NCI-H187 (cell line): Measurements from ENCODE around the gene ERG28.

Source experiments
- DNase-seq, 2 experiments: peaks; one replicate each; lab custom pipeline; 2025; lab: John Stamatoyannopoulos, UW

The ERG28 gene

DNA sequence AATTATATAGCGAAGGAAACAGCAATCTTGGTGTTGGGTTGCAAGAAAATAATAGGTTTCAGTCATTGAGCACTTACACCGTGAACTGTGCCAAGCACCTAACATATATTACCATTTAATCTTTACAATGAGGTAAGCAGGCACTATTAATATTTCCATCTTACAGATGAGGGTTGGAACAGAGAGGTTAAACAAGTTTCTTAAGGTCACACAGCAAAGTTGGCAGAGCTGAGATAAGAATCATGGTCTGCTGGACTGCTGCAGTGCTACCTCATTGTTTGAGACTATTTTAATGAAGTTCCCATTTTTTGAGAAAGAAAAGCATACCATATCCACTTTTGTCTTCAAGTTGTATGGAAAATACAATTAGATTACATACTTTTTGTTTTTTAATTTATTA, 1.7 kb downstream of the ERG28 start:
- DNase-seq: no peak

DNA sequence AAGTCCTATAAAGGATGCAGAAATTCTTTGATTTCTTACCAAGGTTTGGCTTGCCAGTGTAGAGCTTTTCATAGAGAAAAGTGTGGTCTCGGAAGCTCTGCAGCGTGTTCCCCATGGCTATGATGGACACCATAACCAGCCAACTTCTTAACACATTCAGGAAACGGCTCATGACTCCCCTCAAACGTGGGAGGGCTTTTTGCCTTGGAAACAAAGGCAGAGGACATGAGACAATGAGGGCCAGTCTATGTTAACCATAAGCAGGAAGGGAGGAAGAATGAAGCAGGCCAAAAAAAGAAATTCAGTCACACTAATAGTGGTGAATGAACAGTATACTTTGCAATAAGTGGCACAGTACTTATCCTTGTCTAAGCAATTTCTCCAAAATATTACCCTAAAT, 3.3 kb downstream of the ERG28 start:
- DNase-seq: no peak

DNA sequence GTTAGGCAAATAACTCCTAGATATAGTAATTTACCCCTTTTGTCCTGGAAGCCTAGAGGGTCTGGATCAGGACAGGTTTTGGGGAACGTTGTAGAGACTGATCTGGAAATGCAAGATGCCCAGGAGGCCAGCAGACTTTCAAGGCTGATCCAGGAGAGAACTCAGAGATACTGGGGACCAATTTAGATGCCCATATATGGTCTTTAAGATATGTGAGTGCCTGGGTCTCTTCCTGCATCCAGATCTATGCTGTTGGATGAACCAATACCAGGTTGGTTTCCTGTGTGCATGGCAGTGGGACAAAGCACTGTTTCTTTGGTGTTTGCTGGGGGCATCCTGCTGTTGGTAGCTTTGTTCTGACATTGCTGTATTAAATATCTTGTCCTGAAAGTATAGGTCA, 5.4 kb downstream of the ERG28 start:
- DNase-seq: no peak

DNA sequence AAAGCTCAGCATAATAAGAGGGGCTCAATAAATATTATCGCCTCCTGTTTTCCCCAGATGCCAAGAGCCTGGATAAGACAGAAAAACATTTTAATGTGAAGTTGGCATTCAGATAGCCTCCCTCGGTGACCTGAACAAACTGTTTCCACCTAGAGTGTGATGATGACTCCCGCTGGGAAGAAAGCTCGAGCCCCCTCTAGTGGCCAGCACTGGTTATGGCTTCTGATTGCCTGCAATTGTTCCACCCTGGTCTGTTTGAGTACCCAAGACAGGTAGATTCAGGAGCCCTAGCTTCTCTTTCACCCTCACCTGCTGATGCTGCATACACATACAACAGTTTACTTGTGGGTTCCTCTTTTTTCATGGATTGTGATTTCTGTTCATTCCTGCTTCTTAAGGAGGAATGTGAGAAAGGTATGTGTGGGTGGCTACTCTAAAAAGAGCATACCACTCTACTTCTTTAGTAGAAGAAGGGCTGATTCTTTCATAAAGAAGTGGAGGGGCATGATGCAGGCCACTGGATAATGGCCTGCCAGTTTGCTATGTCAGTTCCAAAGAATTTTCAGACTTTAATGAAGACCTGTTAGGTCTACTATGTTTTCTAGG, 6.4 kb downstream of the ERG28 start:
- peak; percentile 45 to 81 for DNase-seq

DNA sequence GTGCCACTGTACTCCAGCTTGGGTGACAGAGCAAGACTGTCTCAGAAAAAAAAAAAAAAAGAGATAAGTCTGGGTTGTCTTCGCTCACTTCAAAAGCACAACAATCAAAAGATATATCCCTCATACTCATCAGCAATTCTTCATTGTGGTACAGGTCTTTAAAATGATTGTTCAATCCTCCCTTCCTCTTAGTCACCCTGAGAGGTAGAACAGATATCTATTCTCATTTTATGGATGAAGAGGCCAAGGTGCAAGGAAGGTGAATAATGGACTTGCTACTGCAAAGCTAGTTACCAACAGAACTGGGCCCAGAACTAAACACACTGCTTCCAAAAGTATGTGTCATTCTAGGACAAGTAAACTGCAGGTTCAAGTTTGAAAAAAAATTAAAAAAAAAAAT, 7.1 kb downstream of the ERG28 start:
- DNase-seq: no peak

DNA sequence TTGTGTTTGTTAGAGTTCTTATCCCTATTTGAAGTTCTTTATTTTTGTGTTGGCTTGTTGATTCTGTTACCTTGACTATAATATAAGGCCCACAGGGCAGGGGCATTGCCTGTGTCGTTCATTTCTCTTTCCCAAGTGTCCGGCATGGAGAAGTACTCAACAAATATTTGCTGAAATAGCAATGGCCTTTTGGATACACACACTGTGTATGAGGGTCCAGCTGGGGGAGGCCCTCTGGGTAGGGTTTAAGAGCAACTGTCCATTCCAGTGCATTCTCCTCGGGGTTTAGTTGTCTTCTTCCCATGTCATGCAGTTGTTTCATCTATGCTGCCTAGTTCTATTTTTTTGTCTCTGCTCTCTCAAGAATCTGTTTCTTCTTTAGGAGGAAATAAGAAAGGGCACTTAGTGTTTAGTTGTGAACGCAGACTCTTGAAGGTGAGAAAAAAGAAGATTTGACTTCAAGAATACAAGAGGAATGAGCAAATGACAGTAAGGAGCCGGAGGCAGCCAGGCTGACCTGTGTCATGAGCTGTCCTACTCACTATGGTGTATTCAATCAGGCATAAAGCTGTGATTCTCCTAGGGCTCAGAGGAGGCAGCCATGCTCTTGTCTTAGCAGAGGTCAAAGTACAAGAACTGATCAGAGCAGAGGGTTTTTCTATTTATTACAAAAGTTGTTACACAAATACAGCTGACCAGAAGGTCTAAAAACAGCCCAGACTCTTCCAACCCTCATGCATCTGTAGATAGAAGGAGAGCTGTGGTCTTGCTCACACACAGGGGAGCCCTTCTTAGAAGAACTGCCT, 10.2 kb downstream of the ERG28 start:
- DNase-seq: no peak

DNA sequence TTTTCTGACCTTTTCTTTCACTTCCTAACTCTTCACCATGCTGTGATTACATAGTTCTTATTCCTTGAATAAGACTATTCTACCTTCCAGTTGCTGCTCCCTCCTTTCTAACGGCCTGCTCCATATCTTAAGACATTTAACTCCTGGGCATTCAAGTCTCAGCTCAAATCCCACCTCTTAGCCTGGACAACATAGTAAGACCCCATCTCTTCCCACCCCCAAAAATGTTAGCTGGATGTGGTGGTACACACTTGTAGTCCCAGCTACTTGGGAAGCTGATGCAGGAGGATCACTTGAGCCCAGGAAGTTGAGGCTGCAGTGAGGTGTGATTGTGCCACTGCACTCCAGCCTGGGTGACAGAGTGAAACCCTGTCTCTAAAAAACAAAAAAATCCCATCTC, 10.9 kb downstream of the ERG28 start:
- DNase-seq: no peak

DNA sequence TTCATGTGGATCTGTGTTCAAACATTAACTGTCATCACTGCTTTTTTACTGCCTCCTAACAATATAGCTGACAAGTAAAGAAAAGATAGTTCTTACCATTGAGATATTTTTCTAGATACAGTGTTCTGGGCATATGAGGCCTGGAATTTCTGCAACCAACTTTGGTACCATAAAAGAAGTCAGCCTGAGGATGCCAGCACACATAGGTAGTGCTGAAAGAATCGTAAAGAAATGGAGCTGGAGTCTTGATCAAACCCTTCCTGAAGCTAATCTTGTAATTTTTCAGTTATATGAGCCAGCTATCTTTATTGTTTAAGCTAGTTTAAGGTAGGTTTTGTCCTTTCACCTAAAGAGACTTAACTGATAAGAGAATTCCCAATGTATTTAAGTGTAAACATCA, 11.3 kb downstream of the ERG28 start:
- no peak for DNase-seq

DNA sequence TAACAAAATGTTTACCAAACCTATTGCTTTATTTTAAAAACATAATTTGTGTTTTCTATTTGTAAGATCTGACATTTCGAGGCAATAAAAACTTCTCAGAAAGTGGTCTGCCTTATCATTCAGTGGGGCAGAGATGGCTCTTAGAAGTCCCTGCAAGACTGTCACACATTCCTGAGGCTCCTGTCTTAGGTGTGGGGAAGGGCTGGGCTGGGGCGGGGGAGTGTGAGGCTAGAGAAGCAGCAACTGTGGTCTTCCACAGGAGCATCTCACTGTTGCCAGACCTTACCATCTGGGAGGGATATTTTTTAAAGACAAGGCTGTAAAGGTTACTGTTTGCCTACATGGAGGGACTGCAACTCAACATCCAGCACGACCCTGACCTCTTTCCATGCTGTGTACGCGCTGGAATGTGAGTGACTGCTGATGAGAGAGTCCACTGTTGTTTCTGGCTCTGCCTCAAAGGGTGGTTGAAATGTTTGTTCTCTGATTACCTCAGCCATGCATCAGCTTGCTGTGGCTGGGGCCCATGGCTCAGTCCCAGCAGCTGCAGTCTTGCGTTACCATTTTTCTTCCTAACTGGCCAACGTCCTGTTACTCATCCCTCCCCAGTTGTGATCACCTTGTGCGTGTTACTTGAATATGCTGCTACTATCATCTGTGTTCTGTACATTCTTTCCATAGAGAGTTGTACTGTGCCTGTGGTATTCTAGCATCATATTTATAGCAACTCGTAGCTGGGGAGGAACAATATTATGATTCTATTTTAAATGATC, 12.4 kb downstream of the ERG28 start:
- no peak for DNase-seq

DNA sequence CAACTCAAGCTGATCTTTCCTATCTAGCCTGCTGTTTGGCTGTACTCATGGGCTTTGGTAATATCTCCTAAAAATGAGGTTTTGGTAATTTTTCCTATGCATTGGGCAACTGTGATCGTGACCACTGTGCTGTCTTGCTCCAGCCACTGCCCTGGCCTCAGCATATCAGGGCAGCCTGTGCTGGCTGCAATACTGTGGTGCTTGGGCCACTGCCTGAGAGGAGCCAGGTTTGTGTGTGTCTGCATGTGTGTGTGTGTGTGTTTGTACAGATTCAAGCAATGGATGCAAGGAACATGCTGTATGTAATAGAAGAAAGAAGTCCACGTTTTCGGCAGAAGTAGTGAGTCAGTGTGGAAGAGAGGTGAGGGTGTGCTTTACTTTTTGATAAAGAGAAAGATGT, 13.0 kb downstream of the ERG28 start:
- DNase-seq: no peak

DNA sequence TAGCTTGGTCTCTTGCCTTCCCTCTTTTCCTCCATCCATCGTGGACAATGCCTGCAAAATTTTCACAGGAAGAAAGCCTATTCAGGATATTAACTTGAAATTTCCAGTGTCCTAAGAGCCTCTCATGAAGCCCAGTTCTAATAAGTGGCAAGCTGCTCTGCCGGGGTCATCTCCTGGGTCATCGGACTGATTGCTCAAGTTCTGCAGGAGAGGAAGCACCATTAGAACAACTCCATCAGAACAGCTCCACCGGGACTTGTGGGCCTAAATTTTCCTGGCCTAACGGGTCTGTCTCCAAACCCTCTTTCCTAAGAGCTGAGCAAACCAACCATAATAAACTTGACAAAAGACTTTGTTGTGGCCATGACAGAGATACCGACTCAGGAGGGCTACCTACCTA, 13.9 kb downstream of the ERG28 start:
- no peak for DNase-seq

DNA sequence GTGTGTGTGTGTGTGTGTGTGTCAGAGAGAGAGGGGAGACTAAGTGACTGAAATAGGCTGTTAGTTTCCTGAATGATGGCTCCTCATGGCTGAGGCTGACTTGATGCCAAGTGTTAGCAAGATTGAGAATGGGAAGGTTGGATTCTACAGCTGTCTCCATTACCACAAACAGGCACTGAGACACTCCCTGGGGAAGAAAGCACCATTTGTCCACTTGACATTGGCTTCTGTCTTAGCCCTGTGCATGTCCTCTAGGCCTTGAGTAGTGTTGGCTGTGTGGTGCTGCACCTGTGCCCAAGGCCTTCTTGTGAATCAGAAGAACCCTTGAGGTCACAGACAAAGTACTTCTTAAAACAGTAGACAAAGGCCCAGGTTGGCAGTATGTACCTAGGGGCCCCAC, 15.6 kb downstream of the ERG28 start:
- peak; percentile 68 to 83 for DNase-seq

DNA sequence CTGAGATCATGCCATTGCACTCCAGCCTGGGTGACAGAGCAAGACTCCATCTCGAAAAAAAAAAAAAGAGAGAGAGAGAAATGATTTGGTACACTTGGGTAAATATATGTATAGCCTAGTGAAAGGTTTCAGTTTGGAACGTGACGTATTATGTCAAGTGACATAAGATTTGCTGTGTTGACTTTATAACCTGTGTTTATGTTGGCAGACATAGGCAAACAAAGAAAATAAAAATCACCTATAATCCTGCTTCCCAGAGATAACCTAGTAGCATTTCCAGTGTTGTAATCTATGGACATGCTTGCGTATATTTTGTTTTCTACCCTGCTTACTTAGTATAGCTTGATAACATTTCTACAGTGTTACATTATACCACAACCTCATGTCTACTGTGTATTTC, 16.7 kb downstream of the ERG28 start:
- DNase-seq: no peak

DNA sequence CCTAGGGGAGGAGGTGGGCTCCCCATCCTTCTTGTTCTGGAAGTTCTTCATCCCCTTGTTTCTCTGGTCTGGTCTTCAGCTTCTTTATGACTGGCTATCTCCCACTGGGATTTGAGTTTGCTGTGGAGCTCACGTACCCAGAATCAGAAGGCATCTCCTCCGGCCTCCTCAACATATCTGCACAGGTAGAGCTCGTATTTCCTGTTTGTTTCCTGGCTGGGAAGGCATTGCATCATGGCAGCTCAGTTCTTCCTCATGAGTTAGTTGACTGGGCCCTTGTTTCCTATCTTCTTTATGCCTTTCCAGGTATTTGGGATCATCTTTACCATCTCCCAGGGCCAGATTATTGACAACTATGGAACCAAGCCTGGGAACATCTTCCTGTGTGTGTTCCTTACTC, 19.8 kb downstream of the ERG28 start:
- DNase-seq: no peak

DNA sequence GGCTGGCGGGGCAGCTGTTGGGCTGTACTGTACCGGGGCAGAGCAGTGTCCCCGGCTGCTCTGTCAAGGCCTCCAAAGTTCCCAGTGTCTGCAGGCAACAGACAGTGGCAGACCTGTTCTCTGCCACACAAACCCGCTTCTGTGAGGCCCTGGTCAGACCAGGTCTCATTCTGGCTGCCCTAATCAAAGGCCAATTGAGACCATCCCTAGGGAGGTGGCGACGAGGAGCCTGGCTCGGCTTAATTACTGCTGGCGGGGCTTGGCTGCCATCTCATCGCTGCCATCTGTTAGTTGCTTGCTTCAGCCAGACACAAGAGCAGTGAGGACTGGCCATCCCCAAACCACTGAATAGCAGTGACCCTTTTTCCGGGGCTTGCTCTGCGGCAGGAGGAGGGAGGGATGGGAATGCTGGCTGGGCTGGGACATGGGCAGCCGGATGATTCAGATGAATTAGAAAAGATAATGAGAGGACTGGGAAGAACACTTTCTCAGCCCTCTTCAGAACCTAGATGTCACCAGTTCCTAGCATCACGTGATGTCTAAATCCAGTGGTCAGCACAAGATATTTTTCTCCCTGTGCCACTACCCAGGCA, 24.5 kb downstream of the ERG28 start:
- no peak for DNase-seq

DNA sequence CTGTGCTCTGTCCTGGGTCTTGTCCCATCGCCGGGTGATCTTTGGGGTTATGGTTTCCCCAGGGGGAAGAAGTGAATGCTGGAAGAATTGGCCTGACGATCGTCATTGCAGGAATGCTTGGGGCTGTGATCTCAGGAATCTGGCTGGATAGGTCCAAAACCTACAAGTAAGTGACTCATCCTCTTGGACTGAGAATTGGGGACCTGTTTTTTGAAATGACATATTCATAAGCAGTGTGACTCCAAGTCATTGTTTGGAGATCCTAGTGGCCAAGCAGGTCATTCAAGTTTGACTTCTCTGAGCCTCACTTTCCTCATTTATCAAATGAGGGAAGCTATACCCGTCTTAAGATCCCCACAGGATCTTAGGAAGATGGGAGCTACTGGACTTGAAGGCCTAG, 25.8 kb downstream of the ERG28 start:
- no peak for DNase-seq

DNA sequence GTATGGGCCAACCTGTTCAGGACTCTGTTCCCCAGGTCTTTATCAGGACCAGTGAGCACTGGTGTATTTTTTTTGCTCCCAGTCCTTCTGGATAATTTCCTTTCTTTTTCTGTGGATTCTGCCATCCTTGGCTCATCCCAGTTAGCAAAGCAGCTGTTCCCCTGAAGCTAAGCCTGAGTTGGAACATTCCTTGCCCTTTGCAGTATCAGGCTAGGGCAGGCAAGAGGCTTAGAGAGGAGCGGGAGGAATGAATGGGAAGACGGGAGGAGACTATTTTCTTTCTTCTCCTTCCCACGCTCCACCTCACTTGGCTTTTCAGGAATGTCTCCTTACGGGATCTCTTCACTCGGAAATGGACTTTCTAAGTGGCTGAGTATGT, 29.2 kb downstream of the ERG28 start:
- DNase-seq: no peak

DNA sequence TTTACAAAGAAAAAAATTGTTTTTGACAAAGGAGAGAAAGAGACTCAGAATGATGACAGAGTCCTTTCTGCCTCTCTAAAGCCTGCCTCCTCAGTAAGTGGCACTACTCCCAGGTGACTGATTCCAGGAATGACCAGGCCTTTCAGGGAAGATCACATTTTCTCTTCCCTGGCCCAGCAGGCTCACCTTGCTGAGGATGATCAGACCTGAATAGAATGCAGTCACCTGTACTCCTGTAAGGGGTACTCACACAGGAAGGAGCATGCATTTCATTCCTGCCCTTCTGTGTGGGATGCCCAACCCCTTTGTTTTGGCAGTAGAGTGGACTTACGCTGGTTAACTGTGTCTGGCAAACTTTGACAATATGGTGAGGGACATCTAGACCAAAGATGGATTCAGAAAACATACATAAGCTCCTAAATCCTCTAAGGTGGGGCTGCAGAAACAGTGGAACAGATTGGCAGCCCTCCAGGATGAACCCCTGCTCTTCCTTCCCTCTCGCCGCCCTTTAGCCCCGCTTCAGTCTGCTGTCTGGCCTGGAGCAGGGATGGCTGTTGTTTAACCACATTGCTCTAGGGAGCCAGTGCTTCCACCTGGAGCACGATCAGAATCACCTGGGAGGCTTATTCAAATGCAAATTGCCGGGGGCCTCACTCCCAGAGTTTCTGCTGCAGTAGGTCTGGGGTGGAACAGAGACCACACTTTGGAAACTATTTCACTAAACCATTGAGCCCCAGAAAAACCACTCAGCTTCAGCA, 29.8 kb downstream of the ERG28 start:
- DNase-seq: peak in 1 of 2 experiments; percentile 27

DNA sequence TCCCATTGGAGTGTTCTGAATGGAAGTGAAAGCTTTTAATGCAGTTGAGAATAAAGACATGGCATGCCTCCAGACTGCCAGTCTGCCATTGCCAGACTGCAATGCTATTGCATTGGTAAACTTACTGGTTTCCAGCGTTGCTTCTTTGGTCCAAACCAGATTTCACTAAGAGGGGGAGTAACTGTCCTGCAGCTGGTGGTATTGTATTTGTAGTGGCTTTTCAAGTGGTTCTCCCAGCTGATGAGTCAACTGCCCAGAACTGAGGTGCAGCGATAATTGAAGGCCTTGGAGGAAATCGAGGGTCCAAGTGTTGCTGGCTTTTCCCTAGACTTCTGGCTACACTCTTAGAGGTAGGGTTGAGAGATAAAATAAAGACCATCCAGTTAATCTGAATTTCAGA, 31.9 kb downstream of the ERG28 start:
- peak in 1 of 2 experiments; percentile 12 for DNase-seq

DNA sequence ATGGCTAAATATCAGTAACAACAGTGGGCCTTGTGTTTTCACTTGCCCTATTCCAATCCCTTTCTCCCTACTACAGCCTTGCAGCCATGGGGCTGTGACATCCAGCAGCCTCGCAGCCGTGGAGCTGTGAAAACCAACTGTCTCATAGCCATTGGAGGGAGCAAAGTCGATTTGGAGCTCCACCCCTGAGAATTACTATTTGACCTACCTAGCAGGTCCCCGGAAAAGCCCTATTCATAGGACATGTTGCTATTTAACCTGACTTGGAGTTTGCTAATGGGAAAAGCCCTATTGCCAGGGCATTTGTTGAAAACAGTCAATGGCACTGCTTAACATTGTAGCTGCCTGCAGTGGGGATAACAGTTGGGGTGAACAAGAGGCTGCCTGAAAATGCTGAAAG, 33.3 kb downstream of the ERG28 start:
- DNase-seq: no peak

DNA sequence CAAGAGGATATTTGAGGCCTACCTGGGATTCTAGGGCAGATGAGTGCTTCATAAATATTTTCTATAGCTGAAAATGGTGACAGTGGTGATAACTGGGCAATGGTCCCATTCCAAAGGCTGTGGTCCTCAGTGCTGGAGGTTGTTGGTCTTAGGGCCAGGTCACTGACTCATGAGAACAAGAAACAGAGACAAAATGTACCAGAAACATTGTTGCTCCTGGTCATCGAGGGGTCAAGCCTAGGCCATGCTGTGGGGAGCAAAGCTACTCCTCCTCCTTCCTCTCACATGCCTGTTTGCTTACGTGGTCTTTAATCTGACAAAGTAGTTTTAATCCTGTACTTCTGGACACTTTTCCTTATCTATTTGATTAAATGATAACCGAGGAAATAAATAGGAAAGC, 33.8 kb downstream of the ERG28 start:
- no peak for DNase-seq

DNA sequence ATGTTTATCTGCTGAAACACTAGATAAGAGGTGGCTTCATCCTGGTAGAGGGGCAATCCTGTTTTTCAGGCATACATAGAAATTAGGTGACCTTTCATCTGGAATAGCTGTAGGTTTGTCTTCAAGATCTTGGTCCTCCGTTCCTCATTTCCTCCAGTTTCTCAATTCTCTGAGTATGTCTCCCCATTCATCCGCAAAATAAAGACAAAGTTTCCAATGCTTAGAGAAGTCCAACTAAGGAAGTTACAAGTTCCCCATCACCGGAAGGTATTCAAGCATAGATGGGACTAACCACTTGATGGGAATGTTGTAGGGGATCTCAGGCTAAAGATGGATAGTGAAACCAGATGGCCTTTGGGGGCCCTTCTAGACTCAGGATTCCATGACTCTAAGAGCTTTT, 34.3 kb downstream of the ERG28 start:
- no peak for DNase-seq
